Neuronal stem cell (in vitro differentiated cells): Measurements from ENCODE around the gene DECR2.
A peak's percentile ranks its signal among the peaks of the same experiment; 100 is the strongest.

Experiments
- DNase-seq: peaks from one replicate; pipeline ENCODE4 v3.0.0-alpha.2; 2013; ENCODE audit warnings: low spot score
- H2AFZ ChIP-seq: one replicate; pipeline ENCODE4 v1.6.1; 2013; ENCODE audit warnings: mild to moderate bottlenecking, low read length, inconsistent platforms
- H2AK5ac ChIP-seq: 2 replicates; pipeline ENCODE4 v1.6.1; 2013; ENCODE audit warnings: low read depth, mild to moderate bottlenecking, inconsistent platforms, low read length, moderate library complexity, mixed read lengths
- H2BK120ac ChIP-seq: 2 replicates; pipeline ENCODE4 v1.6.1; 2013; ENCODE audit warnings: low read depth, mild to moderate bottlenecking, inconsistent platforms, low read length, moderate library complexity, mixed read lengths
- H2BK12ac ChIP-seq: one replicate; pipeline ENCODE4 v1.6.1; 2013; ENCODE audit warnings: low read length, inconsistent platforms
- H2BK15ac ChIP-seq: 2 replicates; pipeline ENCODE4 v1.6.1; 2013; ENCODE audit warnings: mild to moderate bottlenecking, low read length, inconsistent platforms, mixed read lengths
- H2BK5ac ChIP-seq: one replicate; pipeline ENCODE4 v1.6.1; 2013; ENCODE audit warnings: inconsistent platforms, mild to moderate bottlenecking, low read length, moderate library complexity
- H3K14ac ChIP-seq: one replicate; pipeline ENCODE4 v1.6.1; 2013; ENCODE audit warnings: low read length, inconsistent platforms
- H3K18ac ChIP-seq: 2 replicates; pipeline ENCODE4 v1.6.1; 2013; ENCODE audit warnings: low read length, inconsistent platforms
- H3K23ac ChIP-seq: 2 replicates; pipeline ENCODE4 v1.6.1; 2013; ENCODE audit warnings: low read depth, mild to moderate bottlenecking, mixed read lengths, low read length, inconsistent platforms; ENCODE audit not compliant: poor library complexity
- H3K27ac ChIP-seq: replicated peaks from 3 replicates; pipeline ENCODE4 v1.5.1; 2013; ENCODE audit warnings: low read length, inconsistent platforms
- H3K27me3 ChIP-seq, 3 experiments: 2 replicates each; pipeline ENCODE4 v1.6.1; 2013; ENCODE audit warnings: low read length in 3 of 3, mild to moderate bottlenecking in 2 of 3, inconsistent platforms in 1 of 3, low read depth in 1 of 3, mixed read lengths in 1 of 3, moderate library complexity in 1 of 3; ENCODE audit not compliant: control insufficient read depth in 3 of 3, insufficient read depth in 3 of 3
- H3K36me3 ChIP-seq, 2 donors: replicated peaks in 1 of 2; 2 replicates each; pipeline ENCODE4 v1.6.1; 2013; ENCODE audit warnings: low read length in 2 of 2; ENCODE audit not compliant: control insufficient read depth in 2 of 2, insufficient read depth in 2 of 2
- H3K4ac ChIP-seq: 2 replicates; pipeline ENCODE4 v1.6.1; 2013; ENCODE audit warnings: inconsistent platforms, mild to moderate bottlenecking, low read length, moderate library complexity
- H3K4me1 ChIP-seq, 2 donors: 1 replicate in 1 of 2; 2 replicates in 1 of 2; pipeline ENCODE4 v1.6.1; 2013; ENCODE audit warnings: low read length in 2 of 2, low read depth in 1 of 2; ENCODE audit not compliant: control insufficient read depth in 2 of 2, insufficient read depth in 1 of 2
- H3K4me2 ChIP-seq: one replicate; pipeline ENCODE4 v1.6.1; 2013; ENCODE audit warnings: mild to moderate bottlenecking, low read length, inconsistent platforms; ENCODE audit not compliant: insufficient read depth, poor library complexity, severe bottlenecking
- H3K4me3 ChIP-seq, 2 donors: 2 replicates each; pipeline ENCODE4 v1.5.1; 2013; ENCODE audit warnings: low read length in 2 of 2, mild to moderate bottlenecking in 2 of 2, inconsistent platforms in 1 of 2, moderate library complexity in 1 of 2
- H3K79me1 ChIP-seq: one replicate; pipeline ENCODE4 v1.6.1; 2013; ENCODE audit warnings: low read depth, mild to moderate bottlenecking, inconsistent platforms, low read length, moderate library complexity
- H3K9ac ChIP-seq: one replicate; pipeline ENCODE4 v1.6.1; 2013; ENCODE audit warnings: mild to moderate bottlenecking, low read depth, low read length, inconsistent platforms; ENCODE audit not compliant: poor library complexity
- H3K9me3 ChIP-seq, 2 donors: replicated peaks in 1 of 2; 2 replicates each; pipeline versions ENCODE3 to v1.6.1; 2013; ENCODE audit warnings: low read length in 2 of 2, mild to moderate bottlenecking in 2 of 2, inconsistent platforms in 1 of 2, low read depth in 1 of 2, mixed read lengths in 1 of 2, moderate library complexity in 1 of 2; ENCODE audit not compliant: control insufficient read depth in 2 of 2, insufficient read depth in 1 of 2
- H4K8ac ChIP-seq: one replicate; pipeline ENCODE4 v1.6.1; 2013; ENCODE audit warnings: low read depth, mild to moderate bottlenecking, inconsistent platforms, low read length, moderate library complexity
- H4K91ac ChIP-seq: one replicate; pipeline ENCODE4 v1.6.1; 2013; ENCODE audit warnings: low read length, low read depth, mild to moderate bottlenecking, inconsistent platforms; ENCODE audit not compliant: poor library complexity
- WGBS, 2 donors: extraction: QIAGEN DNeasy Blood & Tissue Kit; methylation state at CpG; one replicate each; pipeline ENCODE4 v1.1.7; 2013; ENCODE audit warnings: missing lambda C conversion rate in 2 of 2, mixed read lengths in 1 of 2; ENCODE audit not compliant: insufficient read length in 2 of 2, insufficient replicate concordance in 1 of 2; ENCODE audit errors: extremely low coverage in 2 of 2; 5-methylcytosine and 5-hydroxymethylcytosine counted together

The DECR2 gene

GRCh38 chr16:354291-354881 is 47.3 kb upstream of the DECR2 start:
- no peak overlapping the region for H3K18ac ChIP-seq
- no peaks in the 10 kb centered on the region for H3K9me3 ChIP-seq
- H2BK12ac ChIP-seq, result peak overlapping the region; percentile 50
- H3K4me3 ChIP-seq, result no peak overlapping the region
- no peak overlapping the region for H3K4ac ChIP-seq
- H3K23ac ChIP-seq, result no peak overlapping the region
- H3K4me2 ChIP-seq, result no peak overlapping the region
- no peak overlapping the region for H3K27ac ChIP-seq
- H2AK5ac ChIP-seq, result peak overlapping the region; percentile 23
- H3K4me1 ChIP-seq, result peaks cover 0 to 5% of the 10 kb centered on the region in 2 donors
- WGBS, 2 donors, result no CpG with 5 or more reads among the region's 12 CpGs
- peaks cover 0 to 12% (median 0%) of the 10 kb centered on the region in 3 experiments for H3K27me3 ChIP-seq
- peak overlapping the region; percentile 50 for H3K9ac ChIP-seq
- H3K14ac ChIP-seq, result no peak overlapping the region
- H3K79me1 ChIP-seq, result peaks cover 7% of the 10 kb centered on the region
- H2BK5ac ChIP-seq, result no peak overlapping the region
- DNase-seq, result no peak
- no peak overlapping the region for H2BK120ac ChIP-seq
- peaks cover 0 to 9% of the 10 kb centered on the region in 2 donors for H3K36me3 ChIP-seq
- no peak overlapping the region for H4K8ac ChIP-seq
- H2AFZ ChIP-seq, result no peak overlapping the region
- H2BK15ac ChIP-seq, result peak overlapping the region; percentile 5
- no peak overlapping the region for H4K91ac ChIP-seq

GRCh38 chr16:354971-355461 is 46.7 kb upstream of the DECR2 start:
- no CpG with 5 or more reads among the region's 10 CpGs for WGBS, 2 donors
- H3K27me3 ChIP-seq, result peaks cover 0 to 12% (median 0%) of the 10 kb centered on the region in 3 experiments
- no peak overlapping the region for H3K4me2 ChIP-seq
- H3K4me3 ChIP-seq, result no peak overlapping the region
- no peak overlapping the region for H2BK120ac ChIP-seq
- no peak overlapping the region for H4K91ac ChIP-seq
- peaks cover 0 to 9% of the 10 kb centered on the region in 2 donors for H3K36me3 ChIP-seq
- H3K79me1 ChIP-seq, result peaks cover 7% of the 10 kb centered on the region
- H3K27ac ChIP-seq, result no peak overlapping the region
- H3K4ac ChIP-seq, result no peak overlapping the region
- peaks cover 0 to 5% of the 10 kb centered on the region in 2 donors for H3K4me1 ChIP-seq
- H2AFZ ChIP-seq, result peak overlapping the region; percentile 40
- peak overlapping the region; percentile 3 for H2AK5ac ChIP-seq
- H3K18ac ChIP-seq, result no peak overlapping the region
- H3K9ac ChIP-seq, result peak overlapping the region; percentile 50
- no peak overlapping the region for H3K14ac ChIP-seq
- H3K23ac ChIP-seq, result no peak overlapping the region
- H3K9me3 ChIP-seq, result no peaks in the 10 kb centered on the region
- H2BK5ac ChIP-seq, result no peak overlapping the region
- no peak overlapping the region for H4K8ac ChIP-seq
- no peak for DNase-seq
- peak overlapping the region; percentile 5 for H2BK15ac ChIP-seq
- peak overlapping the region; percentile 30 for H2BK12ac ChIP-seq

GRCh38 chr16:356741-357140 is 44.9 kb upstream of the DECR2 start:
- no peak overlapping the region for H3K4me2 ChIP-seq
- no peak for DNase-seq
- H3K79me1 ChIP-seq, result peaks cover 7% of the 10 kb centered on the region
- no peaks in the 10 kb centered on the region for H3K9me3 ChIP-seq
- H3K36me3 ChIP-seq, result no peaks in the 10 kb centered on the region
- H2AK5ac ChIP-seq, result peak overlapping the region; percentile 81
- H4K91ac ChIP-seq, result no peak overlapping the region
- no peak overlapping the region for H4K8ac ChIP-seq
- H3K27me3 ChIP-seq, result peaks cover 0 to 12% (median 2%) of the 10 kb centered on the region in 3 experiments
- peak overlapping the region; percentile 66 for H3K4ac ChIP-seq
- H2BK15ac ChIP-seq, result peak overlapping the region; percentile 75
- WGBS, 2 donors, result no CpG with 5 or more reads among the region's 12 CpGs
- peak overlapping the region; percentile 38 for H3K9ac ChIP-seq
- H3K27ac ChIP-seq, result no peak overlapping the region
- peak overlapping the region; percentile 8 for H3K18ac ChIP-seq
- H3K4me1 ChIP-seq, result peaks cover 0 to 9% of the 10 kb centered on the region in 2 donors
- H2BK12ac ChIP-seq, result no peak overlapping the region
- peak overlapping the region; percentile 75 for H2BK5ac ChIP-seq
- no peak overlapping the region for H2BK120ac ChIP-seq
- H3K14ac ChIP-seq, result peak overlapping the region; percentile 4
- no peak overlapping the region for H3K23ac ChIP-seq
- H3K4me3 ChIP-seq, result no peak overlapping the region
- no peak overlapping the region for H2AFZ ChIP-seq

DNA sequence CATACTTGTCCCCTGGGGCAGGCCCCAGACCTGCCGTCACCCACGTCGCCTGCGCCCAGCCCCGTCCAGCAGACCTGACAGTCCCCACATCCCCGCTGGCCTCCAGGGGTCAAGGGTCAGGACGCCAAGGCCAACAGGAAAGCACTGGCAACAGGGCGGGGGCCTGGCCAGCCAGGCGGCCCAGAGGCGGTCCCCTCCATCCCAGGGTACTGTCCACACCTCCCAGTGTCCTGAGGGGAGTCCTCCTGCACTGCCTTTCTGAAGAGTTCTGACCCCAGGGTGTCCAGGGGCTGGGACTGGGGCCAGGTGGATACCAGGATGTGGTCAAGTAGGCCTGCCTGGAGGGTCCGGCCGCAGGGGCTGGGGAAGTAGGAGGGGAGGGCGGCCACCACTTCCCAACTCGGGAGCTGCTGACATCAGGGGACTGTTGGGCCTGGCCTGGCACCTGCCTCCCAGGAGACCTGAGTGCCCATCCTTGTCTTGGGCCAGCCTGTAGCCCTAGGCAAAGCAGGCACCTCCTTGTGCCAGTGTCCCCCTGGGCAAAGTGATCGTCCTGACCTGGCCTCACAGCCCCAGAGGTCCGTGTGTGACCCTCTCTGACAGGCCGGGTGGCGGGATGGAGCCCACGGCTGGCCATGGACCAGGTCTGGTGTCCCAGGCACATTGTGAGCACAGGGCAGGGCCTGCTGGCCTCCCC is 42.5 kb upstream of the DECR2 start:
- Histone ChIP-seq H3K4me2 (no peak overlapping the region), H3K27ac (no peak overlapping the region), H3K14ac (peak overlapping the region; percentile 71), H4K91ac (no peak overlapping the region), H3K23ac (peak overlapping the region; percentile 55), H3K9ac (no peak overlapping the region), H3K4ac (no peak overlapping the region), H3K9me3 (no peaks in the 10 kb centered on the region), H2BK5ac (no peak overlapping the region), H3K4me3 (no peak overlapping the region), H2BK120ac (no peak overlapping the region), H3K79me1 (peaks cover 7% of the 10 kb centered on the region), H2AK5ac (peak overlapping the region; percentile 92), H3K4me1 (peaks cover 0 to 11% of the 10 kb centered on the region in 2 donors), H2BK15ac (peak overlapping the region; percentile 72), H4K8ac (peak overlapping the region; percentile 82), H2BK12ac (peak overlapping the region; percentile 22), H2AFZ (peak overlapping the region; percentile 49), H3K27me3 (peaks cover 0 to 5% (median 2%) of the 10 kb centered on the region in 3 experiments), H3K18ac (peak overlapping the region; percentile 57), H3K36me3 (no peaks in the 10 kb centered on the region)
- no peak for DNase-seq
- no CpG with 5 or more reads among the region's 19 CpGs for WGBS, 2 donors
